ENCODE data around the gene MCM7. TPM values are rescaled to one million over a fixed set of nuclear protein-coding genes. Genes with fewer than 3 reads are reported as not detected.

The MCM7 gene
- total RNA-seq, 1 donor from 2014 or later, result 206 TPM

GRCh38 chr7:100091411-100092181 lies 9.6 kb downstream of the MCM7 start:
- H3K4me1 Mint-ChIP-seq, result peaks cover 23% of the 10 kb centered on the region
- Histone ChIP-seq H4K20me1 (ENCODE audit: low read depth) (peaks cover 40% of the 10 kb centered on the region), H3K9me3 (ENCODE audit: low read depth) (no peaks in the 10 kb centered on the region), H3K27me3 (no peaks in the 10 kb centered on the region), H3K4me3 (no peak overlapping the region), H3K9ac (no peak overlapping the region), H3K27ac (peak overlapping the region; percentile 54), H3F3A (ENCODE audit: low read depth) (peaks cover 89% of the 10 kb centered on the region), H2AFZ (replicated peaks) (no peak overlapping the region), H3K79me2 (ENCODE audit: low read depth) (peaks cover 34% of the 10 kb centered on the region), H3K4me1 (peaks cover 3% of the 10 kb centered on the region), H3K4me2 (no peak overlapping the region), H3K36me3 (peaks cover 6% of the 10 kb centered on the region)
- no peak overlapping the region for H3K27ac Mint-ChIP-seq
- TF ChIP-seq EZH2 (IDR thresholded peaks at IDR 0.05) (no peak), EZH2phosphoT487 (IDR thresholded peaks at IDR 0.05) (no peak), CTCF (IDR thresholded peaks at IDR 0.05) (no peak)
- no peaks in the 10 kb centered on the region for H3K9me3 Mint-ChIP-seq
- peak overlapping the region; percentile 80 for H3K4me3 Mint-ChIP-seq
- H3K27me3 Mint-ChIP-seq (ENCODE audit: insufficient read depth, low read depth), result peaks cover 12% of the 10 kb centered on the region
- peak; percentile 15 for DNase-seq (ENCODE audit: low spot score)
- H3K36me3 Mint-ChIP-seq, result peaks cover 38% of the 10 kb centered on the region

- no peak for TF ChIP-seq EZH2phosphoT487 (IDR thresholded peaks at IDR 0.05)
- TF ChIP-seq CTCF (IDR thresholded peaks at IDR 0.05), result no peak
- TF ChIP-seq EZH2 (IDR thresholded peaks at IDR 0.05), result no peak
- no peak for DNase-seq (ENCODE audit: low spot score)
- Mint-ChIP-seq H3K27ac (peak overlapping the region; percentile 46), H3K4me1 (peaks cover 23% of the 10 kb centered on the region), H3K36me3 (peaks cover 35% of the 10 kb centered on the region), H3K9me3 (no peaks in the 10 kb centered on the region), H3K4me3 (peak overlapping the region; percentile 80), H3K27me3 (ENCODE audit: insufficient read depth, low read depth) (peaks cover 11% of the 10 kb centered on the region)
- no peak overlapping the region for H3K4me3 ChIP-seq
- peaks cover 81% of the 10 kb centered on the region for H3F3A ChIP-seq (ENCODE audit: low read depth)
- H3K4me2 ChIP-seq, result no peak overlapping the region
- H3K27ac ChIP-seq, result no peak overlapping the region
- peaks cover 6% of the 10 kb centered on the region for H3K36me3 ChIP-seq
- peaks cover 26% of the 10 kb centered on the region for H3K79me2 ChIP-seq (ENCODE audit: low read depth)
- peaks cover 3% of the 10 kb centered on the region for H3K4me1 ChIP-seq
- no peaks in the 10 kb centered on the region for H3K27me3 ChIP-seq
- H2AFZ ChIP-seq (replicated peaks), result no peak overlapping the region
- H4K20me1 ChIP-seq (ENCODE audit: low read depth), result peaks cover 32% of the 10 kb centered on the region
- no peaks in the 10 kb centered on the region for H3K9me3 ChIP-seq (ENCODE audit: low read depth)
- no peak overlapping the region for H3K9ac ChIP-seq
Measured at GRCh38 chr7:100090527-100091410, 10.4 kb downstream of the MCM7 start.

- Histone ChIP-seq H3K36me3 (peaks cover 6% of the 10 kb centered on the region), H3F3A (ENCODE audit: low read depth) (peaks cover 69% of the 10 kb centered on the region), H3K4me3 (peak overlapping the region; percentile 71), H4K20me1 (ENCODE audit: low read depth) (peaks cover 21% of the 10 kb centered on the region), H3K27me3 (no peaks in the 10 kb centered on the region), H3K9me3 (ENCODE audit: low read depth) (no peaks in the 10 kb centered on the region), H3K4me2 (peak overlapping the region; percentile 81), H3K79me2 (ENCODE audit: low read depth) (peaks cover 15% of the 10 kb centered on the region), H2AFZ (replicated peaks) (no peak overlapping the region), H3K9ac (peak overlapping the region; percentile 90), H3K4me1 (peaks cover 3% of the 10 kb centered on the region), H3K27ac (no peak overlapping the region)
- peak overlapping the region; percentile 96 for H3K4me3 Mint-ChIP-seq
- no peaks in the 10 kb centered on the region for H3K9me3 Mint-ChIP-seq
- TF ChIP-seq CTCF (IDR thresholded peaks at IDR 0.05), result no peak
- no peak for TF ChIP-seq EZH2phosphoT487 (IDR thresholded peaks at IDR 0.05)
- TF ChIP-seq EZH2 (IDR thresholded peaks at IDR 0.05), result no peak
- H3K36me3 Mint-ChIP-seq, result peaks cover 26% of the 10 kb centered on the region
- H3K27me3 Mint-ChIP-seq (ENCODE audit: insufficient read depth, low read depth), result peaks cover 7% of the 10 kb centered on the region
- peaks cover 23% of the 10 kb centered on the region for H3K4me1 Mint-ChIP-seq
- H3K27ac Mint-ChIP-seq, result peak overlapping the region; percentile 88
- DNase-seq (ENCODE audit: low spot score), result no peak
Measured at GRCh38 chr7:100089458-100090196, 11.6 kb downstream of the MCM7 start.

Measured in neural progenitor cell (in vitro differentiated cells).